Stimulated activated CD4-positive, alpha-beta T cell treated with anti-CD3 and anti-CD28 coated beads, Interleukin-15, amount 100 ng/mL, for 24 hours (primary cell): ENCODE data around the gene DNAJC7.
"Not testable (repeated sequence)": the region's sequence is repeated elsewhere in the genome, so short reads cannot be mapped to it uniquely, and the experiment has no call there.

Experiments
- DNase-seq: peaks from one replicate; pipeline ENCODE4 v3.0.0-alpha.2; 2020

DNAJC7 gene

DNA sequence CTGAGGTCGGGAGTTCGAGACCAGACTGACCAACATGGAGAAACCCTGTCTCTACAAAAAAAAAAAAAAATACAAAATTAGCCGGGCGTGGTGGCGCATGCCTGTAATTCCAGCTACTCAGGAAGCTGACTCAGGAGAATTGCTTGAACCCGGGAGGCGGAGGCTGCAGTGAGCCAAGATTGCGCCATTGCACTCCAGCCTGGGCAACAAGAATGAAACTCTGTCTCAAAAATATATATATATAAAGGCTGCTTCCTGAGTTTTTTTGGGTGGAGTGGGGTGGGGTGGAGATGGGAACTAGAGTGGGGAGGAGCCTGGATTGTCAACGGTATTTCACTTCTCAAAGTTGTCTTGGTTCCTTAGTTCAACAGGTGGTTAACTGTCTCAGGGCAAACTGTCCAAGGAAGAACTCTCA is 7.0 kb downstream of the DNAJC7 start:
- DNase-seq = not testable (repeated sequence)

DNA sequence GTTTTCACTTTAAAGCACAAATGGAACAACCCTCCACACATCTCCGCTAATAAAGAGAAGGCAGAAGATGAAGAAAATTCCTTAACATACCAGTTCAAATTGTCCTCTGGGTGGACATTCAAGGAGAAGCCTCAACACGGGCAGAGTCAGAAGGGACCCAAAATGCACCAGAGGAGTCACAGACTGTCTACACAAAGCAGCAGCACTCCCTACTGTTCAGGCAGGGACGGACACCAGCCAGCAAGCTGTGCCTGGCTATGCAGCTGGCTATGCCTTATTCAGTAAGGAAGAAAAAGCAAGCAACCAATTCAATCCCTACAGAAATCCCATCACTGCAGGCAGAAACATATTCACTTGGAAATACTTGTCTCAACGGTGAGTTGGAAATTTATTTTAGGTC is 8.1 kb downstream of the DNAJC7 start:
- DNase-seq = no peak

DNA sequence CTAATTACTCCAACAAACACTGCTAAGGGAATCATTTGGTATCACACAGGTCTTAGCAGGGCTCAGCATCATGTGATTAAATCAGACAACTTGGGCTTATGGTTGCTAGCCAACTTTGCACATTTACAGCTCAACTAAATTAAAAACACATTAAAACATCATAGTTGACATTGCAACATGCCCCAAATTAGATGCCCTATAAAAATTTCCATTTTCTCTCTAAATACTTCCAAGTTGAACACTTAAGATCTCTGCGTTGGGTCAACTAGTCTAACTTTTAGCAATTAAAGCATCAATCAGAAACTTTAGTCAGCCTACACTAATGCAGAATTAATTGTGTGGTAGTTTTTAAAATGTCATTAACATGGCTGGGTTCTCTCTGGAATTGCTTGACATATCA is 12.1 kb downstream of the DNAJC7 start:
- no peak for DNase-seq

DNA sequence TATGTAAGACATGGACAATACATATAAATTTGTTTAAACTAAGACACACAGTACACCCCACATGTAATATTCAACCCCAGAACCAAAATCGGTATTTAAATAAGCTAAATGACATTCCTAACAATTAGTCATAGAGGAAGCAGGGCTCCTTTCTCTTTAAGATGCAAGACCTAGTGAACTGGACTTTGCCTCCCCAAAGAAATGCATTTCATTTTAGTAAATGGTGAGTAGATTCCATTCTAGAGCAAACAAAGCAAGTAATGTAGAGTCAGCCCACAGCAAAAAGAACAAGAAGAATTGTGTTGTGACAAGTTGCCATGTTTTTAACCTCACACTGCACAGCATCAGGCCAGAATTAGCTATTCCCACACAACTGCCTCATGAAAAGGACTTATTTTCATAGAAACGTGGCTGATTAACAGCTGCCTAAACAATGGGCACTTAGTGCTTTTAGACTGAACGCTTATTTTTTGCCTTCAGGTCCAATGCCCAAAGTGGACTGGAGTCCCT is 14.4 kb downstream of the DNAJC7 start:
- no peak for DNase-seq

DNA sequence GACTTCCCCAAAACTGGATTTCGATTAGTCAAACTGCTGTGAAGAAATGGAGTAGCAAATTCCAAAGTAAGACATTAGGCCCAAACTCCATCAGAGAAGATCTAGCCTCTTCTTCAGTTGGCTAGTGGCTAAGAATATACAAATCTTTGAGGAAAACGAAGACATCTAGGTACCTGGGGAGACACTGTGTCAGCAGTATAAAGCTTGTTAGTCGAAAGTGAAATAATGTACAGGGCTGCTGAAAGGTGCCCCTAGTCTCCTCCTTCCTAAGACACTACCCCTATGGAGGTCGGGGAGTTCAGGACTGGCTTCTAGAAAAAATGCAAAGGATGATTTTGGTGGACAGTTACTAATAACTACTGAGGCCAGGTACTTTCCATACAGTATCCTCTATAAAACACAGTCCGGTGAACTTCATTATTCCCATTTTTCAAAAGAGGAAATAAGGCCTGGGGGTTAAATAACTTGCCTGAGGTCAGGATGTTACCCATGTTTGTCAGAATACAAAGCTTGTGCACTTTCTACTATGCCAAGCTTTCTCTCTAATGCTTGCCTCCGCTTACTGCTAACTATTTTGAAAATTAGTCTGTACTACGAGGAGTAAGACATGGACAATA is 15.0 kb downstream of the DNAJC7 start:
- DNase-seq = no peak

DNA sequence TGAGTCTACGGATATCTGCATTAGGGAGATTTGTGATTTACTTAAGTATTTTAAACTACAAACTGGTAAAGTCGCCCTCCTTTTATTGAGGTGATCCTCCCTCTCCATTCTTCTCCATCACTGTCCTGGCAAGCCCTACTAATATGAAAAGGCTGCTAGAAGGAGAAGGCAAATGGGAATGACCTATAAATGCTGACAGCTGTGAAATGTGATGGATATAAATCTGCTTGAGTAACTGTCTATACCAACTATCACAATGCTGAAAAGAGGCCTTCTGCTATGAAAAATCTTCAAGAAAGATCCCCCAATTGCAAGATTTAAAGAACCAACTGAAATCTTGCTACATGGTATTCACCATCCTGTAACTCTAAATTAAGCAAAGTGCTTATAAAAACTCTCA is 15.5 kb downstream of the DNAJC7 start:
- no peak for DNase-seq

DNA sequence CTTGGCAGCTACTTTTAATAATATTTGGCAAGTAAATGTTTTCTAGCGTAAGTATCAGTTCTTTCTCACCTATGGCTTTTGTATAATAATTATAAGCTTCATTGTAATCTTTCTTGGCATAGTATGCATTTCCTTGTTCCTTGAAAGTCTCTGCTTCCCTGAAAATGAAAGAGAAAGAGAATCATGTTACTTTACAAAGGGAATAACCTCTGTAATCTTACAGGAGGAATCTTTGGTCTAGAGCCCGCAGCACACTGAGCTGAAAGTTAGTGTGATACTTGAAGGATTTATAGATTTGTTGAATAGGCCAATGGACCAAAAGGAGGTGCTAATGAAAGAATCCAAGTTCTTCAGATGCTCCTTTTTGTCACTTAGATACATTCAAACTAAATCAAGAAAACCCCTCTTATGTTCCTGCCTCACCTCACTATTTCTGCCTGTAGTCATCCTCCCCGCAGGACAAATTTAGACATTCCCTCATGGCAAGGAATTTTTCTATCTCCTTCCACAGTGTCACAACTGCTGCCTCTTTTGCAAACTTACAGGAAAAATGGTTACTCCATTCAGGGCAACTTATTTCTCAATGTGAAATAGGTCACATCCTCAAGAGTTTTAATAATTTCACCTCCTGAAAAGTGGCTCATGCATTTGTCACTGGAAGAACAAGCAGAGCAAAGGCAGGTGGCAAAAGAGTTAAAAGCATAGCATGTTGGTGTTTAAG is 16.7 kb downstream of the DNAJC7 start:
- DNase-seq = no peak

DNA sequence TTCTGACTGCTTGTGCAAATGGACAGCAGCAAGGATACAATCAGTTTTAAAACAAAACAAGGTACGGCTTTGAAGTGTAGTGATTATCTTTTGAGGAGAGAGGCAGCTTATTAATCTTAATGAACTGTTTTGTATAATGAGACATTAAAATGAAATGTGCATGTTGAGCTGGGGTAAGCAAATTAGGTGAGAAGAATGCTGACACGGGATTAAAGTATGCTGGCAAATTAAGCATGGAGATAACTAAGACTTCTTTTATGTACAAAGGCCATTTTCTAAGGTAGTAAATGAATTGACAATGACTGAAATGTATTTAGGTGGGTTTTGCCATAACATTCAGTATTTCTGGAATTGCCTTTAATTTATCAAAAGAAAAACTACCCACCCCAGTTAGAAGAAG is 18.7 kb downstream of the DNAJC7 start:
- DNase-seq = no peak

DNA sequence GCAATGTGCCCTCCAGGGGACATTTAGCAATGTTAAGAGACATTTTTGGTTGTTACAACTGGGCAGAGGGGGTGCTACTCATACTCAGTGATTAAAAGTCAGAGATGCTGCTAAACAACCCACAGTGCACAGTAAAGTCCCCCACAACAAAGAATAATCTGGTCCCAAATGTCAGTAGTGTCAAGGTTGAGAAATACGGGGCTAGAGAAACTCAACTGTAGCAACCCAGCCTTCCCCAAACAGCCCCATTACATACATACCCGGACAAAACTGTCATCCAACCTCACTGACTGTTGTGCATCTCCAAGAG is 20.4 kb downstream of the DNAJC7 start:
- no peak for DNase-seq

DNA sequence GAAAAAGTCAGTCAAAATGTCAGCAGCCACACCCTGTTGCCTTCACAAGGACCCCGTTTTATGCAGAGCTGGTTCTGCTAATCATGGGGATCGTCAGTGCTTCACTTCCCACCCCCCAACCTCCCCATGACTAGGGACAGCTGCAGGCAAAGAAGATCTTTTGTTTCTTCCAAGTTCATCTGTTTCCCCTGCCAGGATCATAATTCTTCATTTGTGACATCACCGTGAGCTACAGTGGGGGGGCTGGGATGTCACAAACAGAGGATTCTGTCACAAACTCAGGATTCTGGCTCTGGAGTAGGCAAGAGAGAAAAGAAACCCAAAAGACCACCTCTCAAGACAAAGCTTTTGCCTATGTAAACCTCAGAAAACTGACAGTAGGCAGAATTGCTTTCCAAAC is 24.7 kb downstream of the DNAJC7 start:
- no peak for DNase-seq

DNA sequence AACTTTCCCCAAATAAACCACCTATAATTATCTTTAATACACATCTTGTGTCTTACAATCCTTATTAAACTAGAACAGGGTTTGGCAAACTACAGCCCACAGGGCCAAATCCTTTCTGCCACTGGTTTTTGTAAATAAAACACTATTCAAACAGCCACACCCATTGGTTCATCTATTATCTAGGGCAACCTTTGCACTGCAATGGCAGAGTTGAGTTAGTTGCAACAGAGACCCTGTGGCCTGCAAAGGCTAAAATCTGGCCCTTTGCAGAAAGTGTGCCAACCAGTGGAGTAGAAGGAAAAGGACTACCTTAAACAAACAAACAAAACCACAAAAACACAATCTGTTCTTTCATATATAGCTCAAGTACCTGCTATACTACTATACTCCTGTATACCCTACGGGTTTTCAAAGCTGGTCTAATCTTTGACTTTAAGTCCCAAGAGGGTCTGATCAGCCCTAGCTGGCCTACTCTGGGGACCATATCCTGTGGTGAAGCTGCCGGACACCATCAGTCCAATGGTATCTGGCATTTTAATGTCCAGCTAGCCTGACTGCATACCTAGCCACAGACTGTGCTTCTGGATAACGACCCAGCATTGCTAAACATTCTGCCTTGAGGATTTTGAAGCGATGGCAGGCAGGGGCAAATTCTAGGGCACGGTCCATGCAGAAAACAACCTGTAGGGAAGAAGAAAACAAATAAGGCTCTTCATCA is 27.4 kb downstream of the DNAJC7 start:
- no peak for DNase-seq

DNA sequence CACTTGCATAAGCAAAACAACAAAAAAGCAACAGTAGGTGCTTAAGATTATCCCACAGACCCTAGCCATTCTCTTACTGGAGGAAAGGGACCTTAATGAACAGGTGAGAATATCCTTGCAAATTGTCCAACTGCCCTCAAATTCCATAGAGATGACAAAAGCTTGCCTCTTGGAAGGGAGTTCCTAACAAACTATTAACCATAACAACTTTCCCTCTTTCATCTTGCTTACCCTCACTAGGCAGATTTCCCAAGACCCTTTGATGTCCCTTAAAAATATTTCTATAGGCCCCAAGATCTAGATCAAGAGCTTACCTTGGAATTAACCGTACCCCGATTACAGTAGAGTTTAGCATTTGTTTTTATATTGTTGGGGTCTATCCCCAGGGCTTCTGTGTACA is 28.8 kb downstream of the DNAJC7 start:
- DNase-seq = no peak

DNA sequence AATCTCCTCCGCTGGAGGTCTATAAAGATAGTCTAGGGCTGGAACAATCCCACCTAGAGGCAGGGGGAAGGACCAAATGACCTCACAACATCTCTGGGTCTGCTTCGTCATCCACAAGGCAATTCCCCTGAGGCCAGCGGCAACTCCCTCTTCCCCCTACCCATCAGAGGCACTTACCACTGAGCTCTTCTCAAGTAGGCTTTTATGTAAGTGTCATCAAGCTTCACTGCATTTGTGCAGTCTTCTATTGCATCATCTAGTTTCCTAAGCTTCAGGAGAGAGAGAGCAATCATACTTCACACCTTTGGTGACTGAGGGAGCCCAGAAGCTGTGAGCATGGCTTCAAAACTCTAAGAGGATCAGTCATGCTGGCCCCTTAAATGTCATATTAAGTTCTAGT is 29.6 kb downstream of the DNAJC7 start:
- no peak for DNase-seq

DNA sequence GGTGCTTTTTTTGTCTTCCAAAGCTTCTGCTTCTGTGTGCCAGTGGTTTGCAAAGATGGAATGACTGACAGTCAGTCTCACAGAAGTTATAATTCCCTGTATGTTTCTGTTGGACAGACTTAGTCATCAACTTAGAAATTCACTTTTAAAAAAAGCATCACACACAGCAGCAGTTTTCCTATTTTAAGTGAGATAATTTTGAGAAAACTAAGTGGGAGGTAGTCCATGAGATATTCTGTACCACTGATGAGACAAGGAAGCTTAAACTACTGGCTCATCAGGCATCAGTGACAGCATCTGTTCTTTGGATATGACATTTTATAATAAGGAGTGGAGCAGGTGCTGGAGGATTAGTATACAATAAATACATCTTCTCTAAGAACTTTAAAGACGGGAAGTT is 30.6 kb downstream of the DNAJC7 start:
- no peak for DNase-seq

DNA sequence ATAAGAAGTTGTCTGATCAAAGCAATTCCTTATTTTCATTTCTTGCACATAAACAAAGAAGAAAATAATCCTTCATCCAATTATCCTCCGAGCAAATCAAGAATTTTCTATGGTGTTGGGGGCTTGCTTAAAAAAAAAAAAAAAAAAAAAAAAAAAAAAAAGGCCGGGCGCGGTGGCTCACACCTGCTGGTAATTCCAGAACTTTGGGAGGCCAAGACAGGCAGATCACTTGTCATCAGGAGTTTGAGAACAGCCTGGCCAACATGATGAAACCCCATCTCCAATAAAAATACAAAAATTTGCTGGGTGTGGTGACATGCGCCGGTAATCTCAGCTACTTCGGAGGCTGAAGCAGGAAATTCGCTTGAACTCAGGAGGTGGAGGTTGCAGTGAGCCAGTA is 31.3 kb downstream of the DNAJC7 start:
- DNase-seq = no peak

DNA sequence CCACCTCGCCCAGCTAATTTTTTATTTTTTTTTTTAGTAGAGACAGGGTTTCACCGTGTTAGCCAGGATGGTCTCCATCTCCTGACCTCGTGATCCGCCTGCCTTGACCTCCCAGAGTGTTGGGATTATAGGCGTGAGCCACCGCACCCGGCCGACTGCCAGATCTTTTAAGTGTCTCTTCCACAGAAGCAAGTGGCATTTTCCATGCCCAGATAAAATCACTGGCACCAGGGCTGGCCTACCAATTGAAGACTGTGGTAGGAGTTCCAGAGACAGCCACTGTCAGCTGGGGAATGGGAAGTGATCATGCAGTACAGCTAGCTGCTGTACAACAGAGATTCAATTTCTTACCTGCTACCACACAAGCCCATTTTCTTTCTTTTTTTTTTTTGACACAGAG is 32.8 kb downstream of the DNAJC7 start:
- no peak for DNase-seq

DNA sequence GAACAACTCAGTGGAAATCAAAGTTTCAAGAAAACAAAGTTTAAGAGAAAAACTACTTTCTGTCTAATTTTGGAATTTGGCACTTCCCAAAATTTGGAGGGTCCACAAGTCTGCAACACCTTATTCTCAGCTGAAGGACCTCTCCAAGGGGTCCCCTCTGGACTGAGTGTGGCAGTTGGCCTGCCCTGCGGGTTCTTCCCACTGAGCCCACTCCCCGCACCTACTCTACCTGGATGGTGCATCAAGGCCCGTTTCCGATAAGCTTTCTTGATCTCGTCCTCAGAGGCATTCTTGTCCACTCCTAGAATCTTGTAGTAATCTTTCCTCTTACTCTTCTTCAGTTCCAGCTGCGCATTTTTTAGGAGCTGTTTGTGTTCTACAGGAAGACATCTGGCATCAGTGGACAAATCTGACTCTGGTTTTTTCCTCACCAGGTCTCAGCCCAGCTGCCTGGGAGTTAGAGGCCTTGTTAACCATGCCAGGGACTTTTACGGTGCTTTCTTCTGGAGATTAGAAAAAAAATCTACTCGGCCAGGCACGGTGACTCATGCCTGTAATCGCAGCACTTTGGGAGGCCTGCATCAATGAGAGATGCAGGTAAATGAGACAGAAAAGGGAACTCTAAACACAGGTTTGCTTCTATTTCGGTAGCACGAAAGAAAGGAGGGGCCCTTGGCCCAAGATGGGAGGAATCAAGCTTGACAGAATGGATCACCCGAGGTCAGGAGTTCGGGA is 35.0 kb downstream of the DNAJC7 start:
- DNase-seq = no peak

DNA sequence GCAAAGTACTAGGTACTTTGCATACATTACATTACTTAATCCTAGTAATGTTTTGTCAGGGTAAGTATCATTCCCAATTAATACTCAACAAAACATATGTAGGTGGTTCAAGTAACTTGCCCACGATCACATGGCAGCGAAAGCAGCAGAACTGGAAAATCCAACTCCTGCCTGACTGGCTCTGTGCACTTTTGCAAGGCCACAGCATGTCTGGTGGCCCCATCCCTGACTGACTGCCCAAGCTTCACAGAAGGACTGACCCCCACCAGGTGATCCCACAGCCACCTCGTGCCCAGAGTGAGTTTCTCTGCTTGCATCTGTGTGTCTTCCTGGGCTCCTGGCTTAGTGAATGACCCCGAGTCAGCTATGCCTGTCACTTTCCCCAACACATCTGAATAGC is 39.2 kb downstream of the DNAJC7 start:
- DNase-seq = no peak

DNA sequence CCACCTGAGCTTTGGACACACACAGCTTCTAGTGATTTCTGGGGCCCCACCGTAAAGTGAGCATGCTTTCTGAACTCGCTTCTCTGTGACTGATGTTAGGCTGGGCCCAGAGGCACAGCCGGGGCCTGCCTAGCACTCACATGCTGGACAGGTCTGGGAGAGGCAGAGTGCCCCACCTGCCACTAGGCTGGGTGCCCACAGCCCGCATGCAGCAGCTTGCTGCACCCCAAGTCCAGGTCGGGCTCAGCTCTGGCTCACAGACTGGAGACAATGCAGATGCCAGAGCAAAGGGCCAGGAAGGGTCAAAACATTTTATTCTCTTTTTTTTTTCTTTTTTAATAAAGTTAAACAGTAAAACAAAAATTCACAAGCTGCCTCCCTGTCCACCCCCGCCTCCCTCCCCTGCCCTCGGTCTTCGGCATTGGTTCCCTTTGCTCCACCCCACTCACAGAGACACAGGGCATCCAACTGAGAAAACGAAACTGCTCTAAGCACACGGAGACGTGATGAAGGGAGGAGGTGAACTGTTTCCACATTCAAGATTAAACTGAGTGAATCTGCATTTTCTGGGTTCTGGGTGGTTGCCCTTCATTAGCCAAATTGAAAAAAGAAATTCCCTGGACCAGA is 41.0 kb downstream of the DNAJC7 start:
- DNase-seq = no peak

DNA sequence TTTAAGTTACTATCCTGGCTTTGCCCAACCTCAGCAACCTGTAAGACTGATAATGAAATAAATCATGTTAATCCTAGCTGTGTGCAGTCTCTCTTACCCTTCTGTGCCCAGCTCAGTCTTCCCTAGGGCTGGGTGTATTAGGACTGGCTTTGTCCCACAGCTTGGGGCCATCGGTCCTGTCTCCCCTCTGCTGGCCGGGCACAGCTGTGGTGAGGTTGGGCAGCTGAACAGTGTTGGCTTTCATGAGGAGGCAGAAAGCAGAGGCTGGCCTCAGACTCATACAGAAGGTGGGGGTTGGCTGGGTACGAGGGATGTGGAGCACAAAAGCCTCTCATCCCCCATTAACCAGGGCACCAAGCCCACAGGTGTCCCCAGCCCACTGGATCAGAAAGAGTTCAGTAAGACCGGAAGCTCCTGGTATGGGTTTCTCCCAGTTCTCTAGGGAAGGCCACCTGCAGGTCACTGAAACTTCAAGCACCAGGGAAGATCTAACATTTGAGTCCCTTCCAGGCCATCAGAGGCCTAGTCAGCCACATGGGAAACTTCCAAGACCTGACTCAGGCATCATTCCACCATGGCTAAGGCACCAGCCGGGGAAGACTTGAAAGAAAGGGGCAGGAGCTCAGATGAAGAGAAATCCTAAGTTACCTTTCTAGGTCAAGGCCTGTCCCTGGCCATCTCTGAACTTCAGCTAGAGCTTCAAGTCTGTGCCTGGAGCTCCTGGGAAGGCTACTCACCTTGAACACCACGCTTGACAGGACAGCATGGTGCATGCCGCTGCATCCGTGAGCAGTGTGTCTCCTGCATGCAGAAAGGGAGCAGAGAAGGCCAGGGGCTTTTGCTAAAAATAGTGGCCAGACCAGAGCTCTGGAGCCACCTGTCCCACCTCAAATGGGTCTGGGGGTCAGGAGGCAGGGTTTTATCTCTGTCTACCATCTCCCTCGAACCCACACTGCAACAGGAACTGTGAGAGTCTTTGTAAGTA is 41.8 kb downstream of the DNAJC7 start:
- DNase-seq = no peak

DNA sequence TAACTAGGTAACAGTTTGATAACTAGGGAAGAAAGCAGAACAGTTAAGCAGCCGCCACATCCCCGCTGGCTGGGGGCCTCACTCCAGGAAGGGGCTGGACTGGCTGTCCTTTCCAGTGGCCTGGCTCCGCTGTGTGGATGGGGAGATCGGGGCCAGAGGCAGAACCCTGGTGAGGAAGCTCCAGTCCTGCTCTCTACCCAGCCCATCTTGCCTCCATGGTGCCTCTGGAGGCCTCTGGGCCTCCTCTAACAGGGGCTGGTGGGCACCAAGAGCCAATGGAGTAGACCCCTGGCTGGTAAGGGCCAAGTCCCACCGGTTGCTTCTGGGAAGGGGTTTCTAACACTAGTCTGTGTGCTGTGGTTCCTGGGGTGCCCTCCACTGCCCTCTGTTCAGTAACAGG is 42.6 kb downstream of the DNAJC7 start:
- no peak for DNase-seq

DNA sequence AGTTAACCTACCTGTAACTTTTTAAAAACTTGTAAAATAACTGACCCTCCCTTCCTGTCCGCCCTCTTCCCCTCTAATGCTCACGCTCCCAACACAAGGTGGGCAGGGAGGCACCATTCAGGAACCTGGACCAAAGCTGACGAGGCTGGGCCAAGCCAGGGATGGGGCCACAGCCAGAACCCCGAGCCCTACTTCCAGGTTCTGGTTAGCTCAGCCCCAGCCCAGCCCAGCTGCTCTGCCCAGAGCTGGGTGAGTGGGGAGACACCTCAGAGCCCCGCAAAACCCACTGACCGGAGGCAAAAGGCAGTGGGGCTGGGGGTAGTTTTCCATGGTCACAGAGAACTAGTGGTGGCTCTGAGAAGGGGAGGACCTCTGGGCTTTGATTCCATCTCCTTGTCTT is 43.2 kb downstream of the DNAJC7 start:
- DNase-seq = no peak
